WERI-Rb-1 (cell line): ENCODE results near the gene MTM1.

Experiments
- DNase-seq: peaks from one replicate; pipeline ENCODE4 v3.0.0-alpha.2; 2020
- H3K27ac ChIP-seq: fragments of 250-450 bp; sonication (Bioruptor Pico); 2 replicates; pipeline ENCODE4 v1.5.1; 2020; ENCODE audit warnings: mild to moderate bottlenecking, moderate library complexity
- H3K27me3 ChIP-seq: fragments of 250-450 bp; sonication (Bioruptor Pico); 2 replicates; pipeline ENCODE4 v1.5.1; 2021; ENCODE audit warnings: mild to moderate bottlenecking, low read depth, moderate library complexity; ENCODE audit not compliant: insufficient read depth, severe bottlenecking
- H3K36me3 ChIP-seq: fragments of 250-450 bp; sonication (Bioruptor Pico); 2 replicates; pipeline ENCODE4 v1.5.1; 2020; ENCODE audit warnings: mild to moderate bottlenecking, moderate library complexity
- H3K4me3 ChIP-seq: 2 replicates; pipeline ENCODE4 v1.5.1; 2011; ENCODE audit warnings: low read depth, mild to moderate bottlenecking, control low read depth, low read length
- H3K9me3 ChIP-seq: fragments of 250-450 bp; sonication (Bioruptor Pico); 2 replicates; pipeline ENCODE4 v1.5.1; 2021; ENCODE audit warnings: mild to moderate bottlenecking, moderate library complexity; ENCODE audit not compliant: severe bottlenecking
- TF ChIP-seq, protein P1 (sequence below): IDR thresholded peaks from 2 replicates; pipeline ENCODE4 v1.5.1; 2011; ENCODE audit warnings: low read depth, mild to moderate bottlenecking, control low read depth, inconsistent platforms, low read length

The MTM1 gene

DNA sequence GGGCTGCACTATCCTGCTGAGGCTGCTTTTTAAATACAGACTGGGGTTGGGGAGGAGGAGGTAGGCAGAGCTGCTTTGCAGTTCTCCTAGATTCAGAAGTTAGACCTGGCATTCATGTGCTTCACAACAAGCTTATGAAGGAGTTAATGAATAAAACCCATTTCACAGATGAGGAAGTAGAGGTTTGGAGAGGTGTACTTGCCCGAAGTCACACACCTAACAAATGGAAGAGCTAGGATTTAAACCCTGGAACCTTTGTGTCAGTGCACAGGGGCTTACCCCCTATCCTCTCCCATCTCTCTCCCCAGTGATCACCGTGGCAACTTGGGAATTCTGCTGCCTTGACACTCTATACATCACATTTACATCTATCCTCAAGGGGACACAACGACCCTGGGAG, 3.6 kb upstream of the MTM1 start:
- Histone ChIP-seq H3K4me3 (no peak overlapping the region), H3K9me3 (peaks cover 2% of the 10 kb centered on the region), H3K36me3 (no peaks in the 10 kb centered on the region), H3K27ac (no peak overlapping the region), H3K27me3 (peaks cover 11% of the 10 kb centered on the region)
- no peak for DNase-seq
- TF ChIP-seq, protein P1, sequence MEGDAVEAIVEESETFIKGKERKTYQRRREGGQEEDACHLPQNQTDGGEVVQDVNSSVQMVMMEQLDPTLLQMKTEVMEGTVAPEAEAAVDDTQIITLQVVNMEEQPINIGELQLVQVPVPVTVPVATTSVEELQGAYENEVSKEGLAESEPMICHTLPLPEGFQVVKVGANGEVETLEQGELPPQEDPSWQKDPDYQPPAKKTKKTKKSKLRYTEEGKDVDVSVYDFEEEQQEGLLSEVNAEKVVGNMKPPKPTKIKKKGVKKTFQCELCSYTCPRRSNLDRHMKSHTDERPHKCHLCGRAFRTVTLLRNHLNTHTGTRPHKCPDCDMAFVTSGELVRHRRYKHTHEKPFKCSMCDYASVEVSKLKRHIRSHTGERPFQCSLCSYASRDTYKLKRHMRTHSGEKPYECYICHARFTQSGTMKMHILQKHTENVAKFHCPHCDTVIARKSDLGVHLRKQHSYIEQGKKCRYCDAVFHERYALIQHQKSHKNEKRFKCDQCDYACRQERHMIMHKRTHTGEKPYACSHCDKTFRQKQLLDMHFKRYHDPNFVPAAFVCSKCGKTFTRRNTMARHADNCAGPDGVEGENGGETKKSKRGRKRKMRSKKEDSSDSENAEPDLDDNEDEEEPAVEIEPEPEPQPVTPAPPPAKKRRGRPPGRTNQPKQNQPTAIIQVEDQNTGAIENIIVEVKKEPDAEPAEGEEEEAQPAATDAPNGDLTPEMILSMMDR: no peak

DNA sequence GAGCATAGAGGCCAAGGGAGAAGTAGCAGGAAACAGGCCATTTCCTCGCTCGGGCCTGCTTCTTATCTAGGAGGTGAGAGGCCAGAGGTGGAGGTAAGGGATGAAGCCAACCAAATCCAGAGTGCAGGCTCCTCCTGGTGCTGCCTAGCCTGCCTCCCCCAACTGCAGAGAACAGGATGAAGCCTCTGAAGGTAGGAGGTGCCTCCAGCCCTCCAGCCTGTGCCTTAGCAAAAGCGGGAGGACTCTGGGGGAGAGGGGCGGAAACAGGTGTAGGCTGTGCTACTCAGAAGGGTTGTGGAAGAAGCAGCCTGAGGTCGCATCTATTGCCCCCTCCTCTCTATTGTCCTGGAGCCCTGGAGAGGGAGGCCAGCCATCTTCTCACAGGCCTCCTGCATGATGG, 2.9 kb upstream of the MTM1 start:
- Histone ChIP-seq H3K9me3 (peaks cover 2% of the 10 kb centered on the region), H3K27ac (no peak overlapping the region), H3K36me3 (no peaks in the 10 kb centered on the region), H3K4me3 (no peak overlapping the region), H3K27me3 (peaks cover 11% of the 10 kb centered on the region)
- TF ChIP-seq, protein P1: no peak
- DNase-seq: no peak

DNA sequence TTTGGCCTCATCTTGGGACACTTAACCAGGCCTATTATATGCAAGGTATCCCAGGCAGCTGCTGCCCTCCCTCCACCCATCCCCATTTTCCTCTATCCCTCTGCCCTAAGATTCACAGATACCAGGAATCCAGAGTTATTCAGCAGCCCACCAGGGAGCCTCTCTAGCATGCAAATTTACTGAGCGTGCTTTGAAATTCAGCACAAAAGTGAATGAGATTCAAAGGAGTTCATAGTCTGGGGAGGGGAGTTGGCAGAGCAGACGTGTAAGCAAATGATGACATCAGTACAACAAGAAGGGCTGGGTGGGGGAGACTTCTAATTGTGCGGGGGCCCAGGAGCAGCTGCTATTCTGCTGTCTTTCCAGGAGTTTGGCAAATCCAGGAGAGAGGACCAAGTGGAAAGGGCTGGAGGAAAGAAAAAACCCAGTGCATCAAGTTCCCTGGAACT, 1.7 kb upstream of the MTM1 start:
- no peak for DNase-seq
- Histone ChIP-seq H3K9me3 (peaks cover 2% of the 10 kb centered on the region), H3K27me3 (peaks cover 9% of the 10 kb centered on the region), H3K36me3 (no peaks in the 10 kb centered on the region), H3K4me3 (no peak overlapping the region), H3K27ac (no peak overlapping the region)
- TF ChIP-seq, protein P1: no peak

DNA sequence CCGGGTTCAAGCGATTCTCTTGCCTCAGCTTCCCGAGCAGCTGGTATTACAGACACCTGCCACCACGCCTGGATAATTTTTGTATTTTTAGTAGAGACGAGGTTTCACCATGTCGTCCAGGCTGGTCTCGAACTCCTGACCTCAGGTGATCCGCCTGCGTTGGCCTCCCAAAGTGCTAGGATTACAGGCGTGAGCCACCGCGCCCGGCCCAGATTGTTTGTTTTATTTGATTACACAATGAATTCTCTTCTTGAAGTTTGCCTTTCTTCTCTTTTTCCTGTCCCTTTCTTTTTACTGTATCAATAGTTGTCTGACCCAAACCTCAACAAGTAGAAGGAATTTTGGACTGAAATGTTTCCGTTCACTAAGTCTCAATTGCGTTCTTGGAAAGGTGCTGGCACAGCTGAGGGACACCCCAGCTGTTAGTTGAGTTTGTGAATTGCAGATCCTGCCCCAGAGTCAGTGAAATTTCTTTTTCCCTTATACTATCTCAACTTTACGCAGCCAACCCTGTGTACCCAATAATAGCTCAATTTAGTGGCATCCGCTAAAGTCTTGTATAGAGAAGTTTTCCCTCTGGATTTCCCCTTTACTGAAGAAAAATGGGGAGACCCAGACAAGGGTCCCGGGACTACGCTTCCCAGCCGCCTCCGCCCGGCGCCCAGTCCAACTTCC, 639 bp upstream of the MTM1 start:
- Histone ChIP-seq H3K4me3 (no peak overlapping the region), H3K36me3 (no peaks in the 10 kb centered on the region), H3K27ac (no peak overlapping the region), H3K9me3 (peaks cover 2% of the 10 kb centered on the region), H3K27me3 (peaks cover 7% of the 10 kb centered on the region)
- TF ChIP-seq, protein P1: no peak
- DNase-seq: no peak

DNA sequence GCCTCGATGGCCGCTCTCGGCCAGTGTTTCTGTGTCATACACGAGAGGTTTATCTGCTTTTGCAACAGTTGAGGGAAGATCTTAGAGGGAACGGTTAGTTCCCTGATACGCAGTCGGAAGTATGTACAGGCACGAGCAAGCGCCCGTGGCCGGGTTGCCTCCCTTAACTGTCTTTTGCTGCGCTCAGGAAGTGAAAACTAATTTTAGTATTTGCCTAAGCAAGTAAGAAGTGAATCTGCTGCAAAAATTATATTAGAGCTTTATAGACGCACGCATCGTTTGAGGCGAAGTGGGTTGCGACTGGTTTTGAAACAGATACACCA, 695 bp downstream of the MTM1 start:
- H3K9me3 ChIP-seq: peaks cover 2% of the 10 kb centered on the region
- H3K27ac ChIP-seq: peak overlapping the region; percentile 61
- TF ChIP-seq, protein P1: no peak
- H3K27me3 ChIP-seq: peaks cover 7% of the 10 kb centered on the region
- H3K36me3 ChIP-seq: no peaks in the 10 kb centered on the region
- H3K4me3 ChIP-seq: peak overlapping the region; percentile 76
- DNase-seq: no peak

DNA sequence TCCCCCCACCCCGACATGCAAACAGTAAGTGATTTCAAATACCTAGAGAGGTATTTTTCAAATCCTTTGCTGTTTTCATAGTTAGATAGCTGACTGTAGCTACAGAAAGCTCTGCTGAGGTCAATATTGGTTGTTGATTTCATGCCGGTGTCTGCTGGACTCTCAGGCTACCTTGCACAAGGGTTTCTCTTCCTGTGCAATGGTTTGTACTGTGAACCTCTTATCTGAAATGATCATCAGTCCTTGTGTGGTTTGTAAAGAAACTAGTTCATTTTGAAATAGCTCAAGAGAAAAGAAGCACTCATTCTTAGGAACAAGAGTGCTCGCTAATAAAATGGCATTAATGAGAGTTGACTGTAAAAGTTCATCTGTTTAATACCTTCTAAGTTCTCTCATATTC, 2.1 kb downstream of the MTM1 start:
- TF ChIP-seq, protein P1: no peak
- Histone ChIP-seq H3K9me3 (peaks cover 2% of the 10 kb centered on the region), H3K27me3 (peaks cover 12% of the 10 kb centered on the region), H3K36me3 (no peaks in the 10 kb centered on the region), H3K4me3 (no peak overlapping the region), H3K27ac (no peak overlapping the region)
- DNase-seq: no peak
